ENCODE measurements around the gene RNF157.
A peak's percentile ranks its signal among the peaks of the same experiment; 100 is the strongest.

The RNF157 gene

DNA sequence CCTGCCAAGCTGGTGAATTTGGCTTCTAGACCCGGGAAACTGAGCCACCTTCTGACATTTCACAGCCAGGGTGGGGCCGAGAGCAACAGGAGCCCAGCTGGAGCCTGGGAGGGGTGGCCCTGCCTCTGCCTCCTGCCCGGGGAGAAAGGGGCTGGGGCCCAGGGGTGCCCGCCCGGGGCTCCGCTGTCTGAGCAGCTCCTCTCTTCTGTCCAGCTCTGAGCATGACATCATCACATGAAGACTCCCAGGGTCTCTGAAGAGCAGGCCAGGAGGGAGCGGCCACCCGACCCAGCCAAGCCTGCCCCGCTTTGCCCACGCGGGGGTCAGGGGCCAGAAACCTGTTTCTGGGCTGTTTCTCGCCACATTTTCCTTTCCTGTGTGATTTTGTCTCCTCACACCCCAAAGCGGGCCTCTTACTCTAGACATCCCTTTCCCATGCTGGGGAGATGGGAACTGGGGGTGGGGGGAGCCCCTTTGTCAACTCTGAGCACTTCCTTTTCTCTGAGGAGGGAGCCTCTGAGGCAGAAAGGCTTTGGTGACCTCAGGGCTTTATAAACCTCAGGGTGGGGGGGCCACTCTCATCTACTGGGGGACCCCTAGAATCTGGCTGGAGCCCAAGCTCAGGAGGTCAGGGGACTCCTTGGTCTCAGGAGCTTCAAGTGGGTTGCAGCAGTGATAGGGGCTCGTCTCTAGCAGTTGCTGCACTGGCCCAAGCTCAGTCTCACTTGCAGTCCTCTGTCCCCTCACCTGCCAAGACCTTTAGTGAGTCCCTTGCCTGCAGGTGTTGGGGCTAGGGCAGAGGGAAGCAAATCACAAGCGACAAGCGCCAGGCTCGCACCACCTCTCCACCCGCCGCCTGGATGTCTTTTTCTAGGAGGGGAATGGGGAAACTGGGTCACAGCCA is 32.5 kb upstream of the RNF157 start:
- Histone ChIP-seq H3K27me3 (ENCODE audit: insufficient read depth, poor library complexity, severe bottlenecking) (no peaks in the 10 kb centered on the region), H3K4me3 (replicated peaks; ENCODE audit: insufficient read depth, low read length) (no peak overlapping the region), H3K27ac (replicated peaks) (no peak overlapping the region; the same call in 1 of the 2 replicates)
- no peak for TF ChIP-seq GABPA (IDR thresholded peaks at IDR 0.05; ENCODE audit: low read depth)
- no peak for TF ChIP-seq POLR2AphosphoS5 (IDR thresholded peaks at IDR 0.05; ENCODE audit: low read depth)
- peak; percentile 75; the same call in 1 of the 2 replicates for TF ChIP-seq SPI1 (IDR thresholded peaks at IDR 0.05; ENCODE audit: borderline replicate concordance, low read depth)
- TF ChIP-seq, protein P1, sequence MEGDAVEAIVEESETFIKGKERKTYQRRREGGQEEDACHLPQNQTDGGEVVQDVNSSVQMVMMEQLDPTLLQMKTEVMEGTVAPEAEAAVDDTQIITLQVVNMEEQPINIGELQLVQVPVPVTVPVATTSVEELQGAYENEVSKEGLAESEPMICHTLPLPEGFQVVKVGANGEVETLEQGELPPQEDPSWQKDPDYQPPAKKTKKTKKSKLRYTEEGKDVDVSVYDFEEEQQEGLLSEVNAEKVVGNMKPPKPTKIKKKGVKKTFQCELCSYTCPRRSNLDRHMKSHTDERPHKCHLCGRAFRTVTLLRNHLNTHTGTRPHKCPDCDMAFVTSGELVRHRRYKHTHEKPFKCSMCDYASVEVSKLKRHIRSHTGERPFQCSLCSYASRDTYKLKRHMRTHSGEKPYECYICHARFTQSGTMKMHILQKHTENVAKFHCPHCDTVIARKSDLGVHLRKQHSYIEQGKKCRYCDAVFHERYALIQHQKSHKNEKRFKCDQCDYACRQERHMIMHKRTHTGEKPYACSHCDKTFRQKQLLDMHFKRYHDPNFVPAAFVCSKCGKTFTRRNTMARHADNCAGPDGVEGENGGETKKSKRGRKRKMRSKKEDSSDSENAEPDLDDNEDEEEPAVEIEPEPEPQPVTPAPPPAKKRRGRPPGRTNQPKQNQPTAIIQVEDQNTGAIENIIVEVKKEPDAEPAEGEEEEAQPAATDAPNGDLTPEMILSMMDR (IDR thresholded peaks at IDR 0.05; ENCODE audit: insufficient read depth, low read length) = no peak
- peak in 1 of 2 experiments; percentile 50 for DNase-seq (ENCODE audit: low read depth in 1 of 2, low spot score in 1 of 2)

DNA sequence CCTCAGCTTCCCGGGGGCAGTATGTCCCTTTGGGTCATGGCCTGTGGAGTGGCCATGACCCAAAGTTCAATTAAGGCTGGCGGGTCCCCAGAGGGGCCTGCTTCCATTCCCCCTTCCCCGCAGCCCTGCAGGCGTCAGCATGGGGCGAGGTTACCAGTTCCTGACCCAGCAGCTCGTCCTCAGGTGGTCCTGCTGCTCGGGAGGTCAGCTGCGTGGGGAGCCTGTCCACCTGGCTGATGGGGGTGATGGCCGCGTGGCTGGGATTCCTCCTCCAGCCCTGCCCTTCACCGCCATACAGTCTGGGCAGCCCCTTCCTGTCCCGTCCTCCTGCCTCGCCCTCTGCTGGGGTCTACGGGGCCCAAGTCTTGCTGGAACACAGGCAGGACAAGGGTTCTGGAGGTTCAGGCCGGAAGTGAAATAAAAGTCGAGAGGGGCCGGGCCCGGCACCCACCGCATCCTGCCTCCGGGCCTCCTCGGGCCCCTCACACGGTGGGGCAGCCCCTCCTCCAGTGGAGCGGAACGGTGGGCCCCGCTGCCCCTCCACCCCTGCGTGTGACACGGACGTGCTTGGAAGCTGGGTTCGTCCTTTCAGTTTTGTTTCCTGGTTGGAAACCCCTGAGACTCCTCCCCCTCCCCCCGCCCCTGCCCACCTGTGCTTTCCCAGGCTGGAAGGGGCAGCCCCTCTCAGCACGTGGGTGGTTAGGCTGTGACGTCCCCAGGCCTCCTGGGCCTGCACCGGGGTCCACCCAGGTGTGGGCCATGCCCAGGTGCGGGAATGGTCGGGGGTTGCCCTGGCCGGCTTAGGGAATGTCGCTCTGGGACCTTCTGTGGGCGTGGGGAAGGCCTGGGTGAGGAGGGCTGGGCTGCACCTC is 31.6 kb upstream of the RNF157 start:
- Histone ChIP-seq H3K4me3 (replicated peaks; ENCODE audit: insufficient read depth, low read length) (no peak overlapping the region), H3K27ac (replicated peaks) (no peak overlapping the region; the same call in 1 of the 2 replicates), H3K27me3 (ENCODE audit: insufficient read depth, poor library complexity, severe bottlenecking) (no peaks in the 10 kb centered on the region)
- DNase-seq (ENCODE audit: low read depth in 1 of 2, low spot score in 1 of 2) = no peak
- peak; percentile 63; the same call in 1 of the 2 replicates for TF ChIP-seq POLR2AphosphoS5 (IDR thresholded peaks at IDR 0.05; ENCODE audit: low read depth)
- TF ChIP-seq, protein P2, sequence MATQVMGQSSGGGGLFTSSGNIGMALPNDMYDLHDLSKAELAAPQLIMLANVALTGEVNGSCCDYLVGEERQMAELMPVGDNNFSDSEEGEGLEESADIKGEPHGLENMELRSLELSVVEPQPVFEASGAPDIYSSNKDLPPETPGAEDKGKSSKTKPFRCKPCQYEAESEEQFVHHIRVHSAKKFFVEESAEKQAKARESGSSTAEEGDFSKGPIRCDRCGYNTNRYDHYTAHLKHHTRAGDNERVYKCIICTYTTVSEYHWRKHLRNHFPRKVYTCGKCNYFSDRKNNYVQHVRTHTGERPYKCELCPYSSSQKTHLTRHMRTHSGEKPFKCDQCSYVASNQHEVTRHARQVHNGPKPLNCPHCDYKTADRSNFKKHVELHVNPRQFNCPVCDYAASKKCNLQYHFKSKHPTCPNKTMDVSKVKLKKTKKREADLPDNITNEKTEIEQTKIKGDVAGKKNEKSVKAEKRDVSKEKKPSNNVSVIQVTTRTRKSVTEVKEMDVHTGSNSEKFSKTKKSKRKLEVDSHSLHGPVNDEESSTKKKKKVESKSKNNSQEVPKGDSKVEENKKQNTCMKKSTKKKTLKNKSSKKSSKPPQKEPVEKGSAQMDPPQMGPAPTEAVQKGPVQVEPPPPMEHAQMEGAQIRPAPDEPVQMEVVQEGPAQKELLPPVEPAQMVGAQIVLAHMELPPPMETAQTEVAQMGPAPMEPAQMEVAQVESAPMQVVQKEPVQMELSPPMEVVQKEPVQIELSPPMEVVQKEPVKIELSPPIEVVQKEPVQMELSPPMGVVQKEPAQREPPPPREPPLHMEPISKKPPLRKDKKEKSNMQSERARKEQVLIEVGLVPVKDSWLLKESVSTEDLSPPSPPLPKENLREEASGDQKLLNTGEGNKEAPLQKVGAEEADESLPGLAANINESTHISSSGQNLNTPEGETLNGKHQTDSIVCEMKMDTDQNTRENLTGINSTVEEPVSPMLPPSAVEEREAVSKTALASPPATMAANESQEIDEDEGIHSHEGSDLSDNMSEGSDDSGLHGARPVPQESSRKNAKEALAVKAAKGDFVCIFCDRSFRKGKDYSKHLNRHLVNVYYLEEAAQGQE (IDR thresholded peaks at IDR 0.05; ENCODE audit: insufficient replicate concordance, low read depth) = no peak
- TF ChIP-seq GABPA (IDR thresholded peaks at IDR 0.05; ENCODE audit: low read depth) = no peak

DNA sequence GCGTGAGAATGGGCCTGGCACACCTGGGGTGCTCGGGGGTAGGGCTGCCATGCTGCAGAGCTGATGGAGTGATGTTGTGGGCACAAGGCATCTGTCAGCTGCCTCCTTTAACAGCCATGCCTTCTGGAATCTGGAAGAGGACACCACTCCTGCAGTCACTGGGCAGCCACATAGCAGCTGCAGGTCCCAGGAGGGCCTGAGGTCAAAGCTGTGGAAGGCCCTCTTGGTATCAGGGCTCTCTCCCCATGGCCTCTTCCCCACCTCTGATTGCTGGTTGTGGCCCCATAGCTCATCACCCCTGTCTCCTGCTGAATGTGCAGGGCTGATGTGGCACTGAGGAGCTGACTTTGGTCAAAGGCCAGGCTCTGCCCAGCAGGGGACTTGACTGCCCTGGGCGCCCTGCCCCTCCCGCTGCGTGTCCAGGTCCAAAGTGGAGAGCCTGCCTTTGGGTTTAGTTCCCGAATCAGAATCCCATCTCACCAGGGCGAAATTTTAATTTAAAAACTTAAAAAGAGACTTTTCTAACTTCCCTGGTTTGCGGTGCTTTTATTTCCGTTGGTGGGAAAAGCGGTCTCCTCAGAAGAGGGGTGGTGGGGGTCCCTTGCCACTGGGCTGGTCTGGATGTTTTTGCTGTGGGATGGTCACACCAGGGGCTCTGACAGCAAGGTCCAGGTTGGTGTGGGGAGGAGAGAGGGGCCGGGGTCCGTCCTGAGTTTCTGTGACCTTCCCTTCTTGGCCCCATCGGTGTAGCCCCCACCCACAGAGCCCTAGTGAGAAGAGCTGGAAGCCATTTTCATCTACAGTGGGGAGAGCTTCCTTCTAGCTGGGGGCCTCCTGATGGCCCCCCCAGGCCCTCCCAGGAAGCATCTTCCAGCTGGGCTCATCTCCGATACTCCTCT is 30.7 kb upstream of the RNF157 start:
- H3K27me3 ChIP-seq (ENCODE audit: insufficient read depth, poor library complexity, severe bottlenecking) = no peaks in the 10 kb centered on the region
- no peak for TF ChIP-seq POLR2AphosphoS5 (IDR thresholded peaks at IDR 0.05; ENCODE audit: low read depth)
- TF ChIP-seq, protein P1 (IDR thresholded peaks at IDR 0.05; ENCODE audit: insufficient read depth, low read length) = no peak
- TF ChIP-seq, protein P2 (IDR thresholded peaks at IDR 0.05; ENCODE audit: insufficient replicate concordance, low read depth) = no peak
- no peak for TF ChIP-seq SPI1 (IDR thresholded peaks at IDR 0.05; ENCODE audit: borderline replicate concordance, low read depth)
- TF ChIP-seq GABPA (IDR thresholded peaks at IDR 0.05; ENCODE audit: low read depth) = no peak
- no peak overlapping the region for H3K4me3 ChIP-seq (replicated peaks; ENCODE audit: insufficient read depth, low read length)
- no peak overlapping the region for H3K27ac ChIP-seq (replicated peaks)
- DNase-seq (ENCODE audit: low read depth in 1 of 2, low spot score in 1 of 2) = no peak

All from HL-60 (cell line).